Left ventricle myocardium inferior (tissue), 1 donor: Measurements from ENCODE around the gene CNTNAP2. TPM values are rescaled to one million over a fixed set of nuclear protein-coding genes. Genes with fewer than 3 reads are reported as not detected.

Experiments
- DNase-seq: peaks from one replicate; pipeline ENCODE4 v3.0.0-alpha.2; 2020
- H3K27ac ChIP-seq: fragments of 200-600 bp; replicated peaks from 2 replicates; pipeline ENCODE4 v1.8.0; 2021
- H3K27me3 ChIP-seq: fragments of 200-600 bp; 2 replicates; pipeline ENCODE4 v1.8.0; 2021; ENCODE audit warnings: low read depth
- H3K36me3 ChIP-seq: fragments of 200-600 bp; 2 replicates; pipeline ENCODE4 v1.8.0; 2021
- H3K4me1 ChIP-seq: fragments of 200-600 bp; 2 replicates; pipeline ENCODE4 v1.8.0; 2021
- H3K4me3 ChIP-seq: fragments of 200-600 bp; 2 replicates; pipeline ENCODE4 v1.8.0; 2021; ENCODE audit warnings: mild to moderate bottlenecking, moderate library complexity
- H3K9me3 ChIP-seq: fragments of 200-600 bp; replicated peaks from 2 replicates; pipeline ENCODE4 v1.8.0; 2021
- CTCF ChIP-seq: fragments of 200-600 bp; IDR thresholded peaks from 2 replicates; pipeline ENCODE4 v1.8.0; 2021; ENCODE audit warnings: antibody characterized with exemption, mild to moderate bottlenecking, borderline replicate concordance
- intact Hi-C: fragments of 100-400 bp; cut with micrococcal nuclease; formaldehyde crosslinking; loops from one replicate; pipeline ENCODE4 v1.11.0; 2022
- total RNA-seq: library from RNA; stranded (reverse); fragmentation: NEBNext Ultra II Directional; extraction: Animal tissue kit (Norgen Biotek cat#: 25700); gene quantifications from one replicate; pipeline ENCODE4 v1.2.1, GENCODE V29; 2021
- donor health status: DM: no; HTN: yes; CAD: no; lungs with severe emphysema.

Gene CNTNAP2
- total RNA-seq, 1 donor from 2014 or later, result 0.99 TPM

GRCh38 chr7:148093375-148094166, 1977.0 kb downstream of the CNTNAP2 start:
- no peak for DNase-seq
- intact Hi-C loops, result no loop called here
- Histone ChIP-seq H3K27me3 (peaks cover 4% of the 10 kb centered on the region), H3K36me3 (no peaks in the 10 kb centered on the region), H3K9me3 (peaks cover 12% of the 10 kb centered on the region), H3K27ac (no peak overlapping the region), H3K4me3 (no peak overlapping the region), H3K4me1 (no peaks in the 10 kb centered on the region)
- no peak for TF ChIP-seq CTCF

GRCh38 chr7:148095066-148095465, 1978.5 kb downstream of the CNTNAP2 start:
- Histone ChIP-seq H3K27ac (no peak overlapping the region), H3K4me1 (no peaks in the 10 kb centered on the region), H3K9me3 (no peaks in the 10 kb centered on the region), H3K4me3 (no peak overlapping the region), H3K36me3 (no peaks in the 10 kb centered on the region), H3K27me3 (peaks cover 4% of the 10 kb centered on the region)
- no peak for TF ChIP-seq CTCF
- intact Hi-C loops, result no loop called here
- no peak for DNase-seq

- Histone ChIP-seq H3K4me3 (no peak overlapping the region), H3K36me3 (no peaks in the 10 kb centered on the region), H3K9me3 (peaks cover 7% of the 10 kb centered on the region), H3K27ac (no peak overlapping the region), H3K27me3 (peaks cover 21% of the 10 kb centered on the region), H3K4me1 (peaks cover 5% of the 10 kb centered on the region)
- no peak for TF ChIP-seq CTCF
- intact Hi-C loops, result no loop called here
- DNase-seq, result no peak
These were observed 1987.6 kb downstream of the CNTNAP2 start for GRCh38 chr7:148104136-148104716.

- H3K4me3 ChIP-seq, result no peak overlapping the region
- peaks cover 21% of the 10 kb centered on the region for H3K27me3 ChIP-seq
- intact Hi-C loops, result no loop called here
- no peak for TF ChIP-seq CTCF
- H3K27ac ChIP-seq, result no peak overlapping the region
- H3K36me3 ChIP-seq, result no peaks in the 10 kb centered on the region
- no peak for DNase-seq
- peaks cover 7% of the 10 kb centered on the region for H3K9me3 ChIP-seq
- H3K4me1 ChIP-seq, result peaks cover 5% of the 10 kb centered on the region
These were observed 1988.3 kb downstream of the CNTNAP2 start for GRCh38 chr7:148104924-148105323.

GRCh38 chr7:148105853-148106252, 1989.3 kb downstream of the CNTNAP2 start:
- intact Hi-C loops, result no loop called here
- DNase-seq, result no peak
- no peak for TF ChIP-seq CTCF

More at GRCh38 chr7:148105853-148106252, 1989.3 kb downstream of the CNTNAP2 start:
- peaks cover 25% of the 10 kb centered on the region for H3K27me3 ChIP-seq
- H3K36me3 ChIP-seq, result no peaks in the 10 kb centered on the region
- H3K9me3 ChIP-seq, result peaks cover 7% of the 10 kb centered on the region
- H3K4me1 ChIP-seq, result peaks cover 5% of the 10 kb centered on the region
- H3K4me3 ChIP-seq, result no peak overlapping the region
- no peak overlapping the region for H3K27ac ChIP-seq
